Stimulated activated CD8-positive, alpha-beta memory T cell treated with anti-CD3 and anti-CD28 coated beads, Interleukin-4, amount 100 ng/mL, for 24 hours (primary cell): ENCODE measurements around the gene ANK3.

Experiments
- DNase-seq: peaks from one replicate; pipeline ENCODE4 v3.0.0-alpha.2; 2020; ENCODE audit warnings: low read depth

Gene ANK3

DNA sequence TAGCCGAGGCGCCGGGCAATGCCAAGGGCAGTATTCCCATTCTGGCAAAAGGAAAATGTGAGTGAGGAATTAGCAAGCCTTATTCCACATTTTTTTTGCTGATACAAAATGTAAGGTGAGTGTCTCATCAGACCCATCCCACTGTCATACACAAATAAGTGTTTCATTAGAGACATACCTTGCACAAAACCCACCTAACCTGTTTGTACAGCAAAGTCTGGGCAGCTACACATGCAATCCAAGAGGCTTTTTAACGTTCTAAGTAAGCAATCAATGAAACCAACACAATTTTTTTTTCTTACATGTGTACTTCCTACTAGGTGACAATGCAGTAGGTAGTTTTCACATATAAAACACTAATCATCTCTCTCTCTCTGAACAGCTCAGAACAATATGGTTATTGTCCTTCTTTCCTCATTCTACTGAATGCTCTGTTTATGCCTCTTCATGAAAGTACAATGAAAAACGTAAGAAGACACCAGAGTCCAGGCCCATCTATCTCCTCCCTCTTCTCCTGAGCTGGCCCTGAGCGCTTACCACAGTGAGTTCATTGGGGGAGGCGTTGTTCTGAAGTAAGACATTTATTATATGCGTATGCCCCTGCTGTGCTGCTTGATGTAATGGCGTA is 217.2 kb downstream of the ANK3 start:
- no peak for DNase-seq

DNA sequence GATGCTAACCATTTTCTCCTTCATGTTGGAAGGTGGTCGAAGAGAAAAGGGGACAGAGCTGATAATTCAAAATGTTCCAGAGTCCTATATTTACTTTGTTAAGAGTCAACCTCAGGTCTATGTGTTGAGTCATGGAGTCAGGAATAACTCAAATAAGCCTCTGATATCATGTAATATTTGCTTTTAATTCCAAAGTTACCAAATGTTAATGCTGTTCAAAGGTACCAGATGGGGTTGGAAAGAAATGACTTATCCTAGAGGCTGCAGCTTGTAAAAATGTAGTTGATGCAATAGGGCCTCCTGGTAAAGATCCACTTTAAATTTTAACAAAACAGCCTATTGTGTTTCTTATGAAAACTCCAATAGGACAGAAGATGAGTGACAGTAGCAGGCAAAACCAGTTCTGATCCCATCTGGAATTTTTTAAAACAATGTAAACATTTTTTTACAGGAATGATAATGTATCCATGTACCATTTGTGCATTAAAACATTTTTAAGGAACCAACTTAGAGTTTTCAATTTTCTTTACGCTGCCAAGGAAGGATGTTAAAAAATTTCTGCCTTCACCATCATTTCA is 218.2 kb downstream of the ANK3 start:
- no peak for DNase-seq

DNA sequence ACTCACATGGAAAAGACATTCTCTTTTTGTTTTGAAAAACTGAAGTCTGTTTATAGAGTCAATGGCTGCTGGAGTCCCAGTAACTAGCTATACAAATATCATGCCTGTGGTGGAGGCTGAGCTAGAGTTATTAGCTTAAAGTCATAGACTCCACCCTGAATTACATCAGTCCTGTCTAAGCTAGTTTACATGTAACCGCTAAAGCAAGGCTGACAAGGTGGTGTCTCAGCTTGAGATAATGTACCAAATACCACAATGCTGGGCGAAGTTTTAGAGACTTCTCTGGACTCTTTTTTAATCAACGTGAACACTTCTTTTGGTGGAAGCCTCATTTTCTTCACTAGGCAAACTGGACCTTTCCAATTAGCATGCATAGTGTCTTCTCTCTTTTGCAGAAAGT is 219.4 kb downstream of the ANK3 start:
- DNase-seq = no peak

DNA sequence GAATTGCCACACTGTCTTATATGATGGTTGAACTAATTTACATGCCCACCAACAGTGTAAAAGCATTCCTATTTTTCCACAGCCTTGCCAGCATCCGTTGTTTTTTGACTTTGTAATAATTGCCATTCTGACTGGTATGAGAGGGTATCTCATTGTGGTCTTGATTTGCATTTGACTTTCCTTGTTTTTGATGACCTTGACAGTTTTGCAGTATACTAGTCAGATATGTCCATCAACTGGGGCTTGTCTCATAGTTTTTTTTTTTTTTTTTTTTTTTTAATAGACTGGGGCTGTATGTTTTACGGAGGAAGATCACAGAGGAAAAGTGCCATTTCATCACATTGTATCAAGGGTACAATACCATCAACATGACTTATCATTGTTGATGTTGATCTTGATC is 220.6 kb downstream of the ANK3 start:
- no peak for DNase-seq

DNA sequence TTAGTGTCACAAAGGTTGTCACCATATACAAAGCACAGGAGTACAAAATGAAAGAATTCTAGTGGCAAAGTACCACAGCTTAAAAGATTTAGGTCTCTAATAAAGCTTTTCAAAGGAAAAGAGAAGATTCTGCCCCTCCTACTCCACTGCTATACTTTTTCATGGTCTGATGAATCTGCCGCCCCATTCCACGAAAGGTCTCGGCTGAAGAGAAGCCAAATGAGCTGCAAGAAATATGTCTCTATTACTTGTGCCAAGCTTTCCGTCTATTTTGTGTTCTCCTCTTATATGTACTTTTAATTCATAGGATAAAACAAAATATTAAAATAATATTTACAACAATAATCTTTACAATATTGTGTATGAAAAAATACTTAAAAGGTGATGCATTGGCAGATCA is 222.6 kb downstream of the ANK3 start:
- no peak for DNase-seq

DNA sequence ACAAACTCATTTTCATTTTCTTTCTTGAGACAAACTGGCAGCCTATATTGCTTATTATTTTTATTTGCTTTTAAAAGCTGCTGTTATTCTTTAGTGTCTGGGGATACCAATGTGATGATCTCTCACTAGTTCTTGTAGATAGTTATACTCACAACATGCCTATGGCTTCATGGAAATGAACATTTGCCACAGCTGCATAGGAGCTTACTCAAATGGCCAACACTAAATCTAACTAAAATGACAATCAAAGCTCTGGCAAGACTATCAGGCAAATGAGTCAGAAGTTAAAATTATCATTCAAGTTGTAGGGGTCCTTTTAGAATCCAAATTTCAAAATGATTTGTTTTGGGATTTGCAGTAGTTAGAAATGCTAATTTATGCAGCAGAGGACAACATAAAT is 225.9 kb downstream of the ANK3 start:
- no peak for DNase-seq

DNA sequence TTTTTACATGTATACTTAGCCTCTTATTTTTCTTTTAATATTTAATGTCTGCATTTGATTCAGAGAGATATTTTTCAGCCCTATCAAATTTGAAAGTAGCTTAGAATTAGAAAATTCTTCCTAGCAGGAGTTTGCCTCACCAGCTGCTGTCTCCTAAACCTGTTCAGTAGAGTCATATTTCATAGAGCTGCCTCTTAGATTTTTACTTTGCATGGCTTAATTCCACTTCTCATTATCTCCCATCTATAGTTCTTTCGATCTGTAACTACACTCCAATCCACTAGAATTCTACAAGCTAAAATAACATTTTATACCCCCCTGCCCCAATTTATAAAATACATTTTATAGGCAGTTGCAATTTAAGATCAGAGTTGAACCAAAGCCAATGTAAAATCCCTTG is 227.0 kb downstream of the ANK3 start:
- DNase-seq = no peak

DNA sequence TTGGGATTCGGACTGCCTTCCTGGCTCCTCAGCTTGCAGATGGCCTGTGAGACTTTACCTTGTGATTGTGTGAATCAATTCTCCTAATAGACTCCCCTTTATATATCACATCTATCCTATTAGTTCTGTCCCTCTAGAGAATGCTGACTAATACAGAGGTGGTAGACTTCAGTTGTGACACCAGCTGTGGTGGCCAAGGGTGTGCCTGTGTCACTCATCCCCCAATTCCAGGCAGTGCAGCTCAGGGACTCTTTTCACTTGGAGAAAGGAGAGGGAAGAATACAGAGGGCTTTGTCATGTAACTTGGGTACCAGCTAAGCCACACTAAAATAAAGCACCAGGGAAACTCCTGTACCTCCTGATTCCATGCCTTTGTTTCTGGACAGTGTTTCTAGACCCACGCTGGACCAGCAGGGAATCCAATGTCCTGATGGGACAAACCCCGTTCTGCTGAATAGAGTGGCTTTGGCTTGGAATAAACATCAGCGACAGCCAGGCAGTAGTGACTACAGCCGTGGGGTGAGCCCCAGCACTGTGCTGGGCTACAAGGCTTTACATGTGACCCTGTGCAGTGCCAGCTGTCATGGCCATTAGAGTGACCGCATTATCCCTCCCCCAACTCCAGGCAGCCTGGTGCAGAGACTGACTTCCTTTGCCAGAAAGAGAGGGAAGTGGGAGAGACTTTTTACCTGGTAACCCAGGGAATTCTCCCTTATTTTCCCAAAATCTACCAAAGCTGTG is 233.6 kb downstream of the ANK3 start:
- no peak for DNase-seq

DNA sequence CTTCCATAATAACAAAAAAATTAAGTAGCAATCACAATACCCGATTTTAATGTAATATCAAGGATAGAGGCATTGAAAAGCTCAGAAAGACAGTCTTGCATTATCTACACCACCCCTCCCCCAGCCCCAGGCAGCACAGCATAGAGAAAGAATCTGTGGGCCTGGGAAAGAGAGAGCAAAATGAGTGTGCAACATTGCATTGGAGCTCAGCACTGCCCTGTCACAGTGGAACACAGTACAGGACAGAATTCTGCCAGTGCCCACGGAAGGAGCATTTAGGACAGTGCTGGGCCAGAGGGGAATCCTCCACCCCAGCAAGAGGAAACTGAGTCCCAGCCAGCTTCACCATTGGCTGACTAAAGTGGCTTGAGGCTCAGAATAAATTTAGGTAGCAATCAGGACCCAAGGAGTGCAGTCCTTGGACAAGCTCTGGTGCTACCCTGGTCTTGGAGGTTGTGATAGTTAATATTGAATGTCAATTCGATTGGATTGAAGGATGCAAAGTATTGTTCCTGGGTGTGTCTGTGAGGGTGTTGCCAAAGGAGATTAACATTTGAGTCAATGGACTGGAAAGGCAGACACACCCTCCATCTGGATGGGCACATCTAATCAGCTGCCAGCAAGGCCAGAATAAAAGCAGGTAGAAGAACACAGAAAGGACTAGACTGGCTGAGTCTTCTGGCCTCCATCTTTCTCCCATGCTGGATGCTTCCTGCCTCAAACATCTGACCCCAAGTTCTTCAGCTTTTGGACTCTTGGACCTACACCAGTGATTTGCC is 234.4 kb downstream of the ANK3 start:
- no peak for DNase-seq

DNA sequence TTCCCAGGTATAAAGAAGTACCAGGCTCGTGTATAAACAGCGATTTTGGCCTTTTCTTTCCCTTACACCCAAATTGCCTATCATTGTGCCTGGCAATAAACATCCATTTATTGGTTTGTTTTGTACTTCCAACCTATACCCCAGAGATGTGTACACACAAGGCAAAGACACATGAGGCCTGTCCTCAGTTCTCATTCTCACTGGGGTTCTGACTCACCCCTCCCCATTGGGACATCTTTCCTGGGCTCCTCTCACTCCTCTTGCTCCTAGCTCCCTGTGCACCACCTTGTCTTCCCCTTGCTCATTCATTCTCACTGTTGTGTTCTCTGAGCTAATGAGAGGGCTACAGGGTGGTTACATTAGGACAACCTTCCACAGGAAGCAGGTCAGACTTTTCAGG is 240.7 kb downstream of the ANK3 start:
- DNase-seq = no peak

DNA sequence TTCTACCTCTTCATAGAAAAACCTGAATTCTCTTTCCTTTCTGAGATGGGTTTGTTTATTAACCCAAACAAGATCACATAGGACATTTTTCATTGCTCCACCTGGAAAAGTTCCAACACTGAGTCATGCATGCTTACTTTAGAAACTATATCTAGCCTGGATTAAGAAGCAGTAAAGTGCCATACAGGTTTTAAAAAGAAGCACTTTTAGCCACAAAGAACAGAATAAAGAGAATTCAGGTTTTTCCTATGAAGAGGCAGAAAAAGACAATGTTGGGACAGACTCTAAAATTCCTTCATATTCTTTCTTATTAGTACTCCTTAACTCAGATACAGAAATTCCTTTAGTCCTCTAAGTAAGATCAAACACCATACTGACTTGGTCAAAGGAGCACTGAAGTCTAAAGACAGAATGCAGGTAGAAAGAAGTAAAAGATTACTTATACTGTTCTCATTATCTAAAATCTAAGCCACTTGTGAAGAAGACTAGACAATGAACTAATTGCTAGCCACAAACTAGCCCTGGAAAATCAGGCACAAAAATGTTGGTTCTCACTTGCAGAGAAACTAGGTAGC is 241.3 kb downstream of the ANK3 start:
- DNase-seq = no peak

DNA sequence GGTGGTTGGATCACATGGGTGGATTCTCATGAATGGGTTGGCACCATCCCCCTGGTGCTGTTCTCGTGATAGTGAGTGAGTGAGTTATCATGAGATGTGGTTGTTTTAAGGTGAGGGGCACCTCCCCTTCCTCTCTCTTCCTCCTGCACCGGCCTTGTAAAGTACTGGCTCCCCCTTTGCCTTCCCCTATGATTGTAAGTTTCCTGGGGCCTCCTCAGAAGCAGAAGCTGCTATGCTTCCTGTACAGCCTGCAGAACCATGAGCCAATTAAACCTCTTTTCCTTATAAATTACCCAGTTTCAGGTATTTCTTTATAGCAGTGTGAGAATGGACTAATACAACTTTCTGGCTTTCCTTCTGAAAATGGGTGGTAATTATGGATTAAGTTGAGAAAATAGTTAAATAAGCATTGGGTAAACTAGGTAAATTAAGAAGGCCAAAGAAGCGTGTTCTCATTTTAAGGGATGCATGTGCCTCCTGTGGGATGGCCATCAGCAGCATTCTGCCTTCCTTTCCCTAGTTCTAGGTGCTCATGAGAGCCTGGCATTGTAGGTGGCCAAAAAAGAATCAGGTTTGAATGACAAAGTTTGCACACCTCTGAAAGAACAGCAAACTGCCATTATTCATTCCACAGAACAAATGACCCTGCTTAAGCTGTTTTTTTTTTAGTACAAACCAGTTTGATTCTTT is 242.0 kb downstream of the ANK3 start:
- DNase-seq = no peak

DNA sequence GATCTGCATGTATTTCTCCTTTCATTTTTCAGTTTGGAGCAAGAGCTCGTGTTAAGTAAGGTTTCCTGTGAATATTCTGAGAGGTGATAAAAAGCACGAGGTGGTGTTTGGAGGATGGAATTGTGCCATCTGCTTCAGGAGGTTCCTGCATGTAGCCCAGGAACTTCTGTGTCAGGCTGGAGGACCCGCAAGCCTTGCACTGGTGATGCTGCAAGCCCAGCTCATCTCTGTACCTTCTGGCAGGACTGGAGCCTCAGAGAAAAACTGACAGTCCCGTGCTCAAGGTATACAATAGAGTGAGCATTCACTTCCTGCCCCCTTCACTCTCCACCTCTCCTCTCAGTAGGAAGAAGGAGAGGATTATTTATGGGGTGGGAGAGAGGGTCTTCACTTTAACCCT is 242.7 kb downstream of the ANK3 start:
- DNase-seq = no peak

DNA sequence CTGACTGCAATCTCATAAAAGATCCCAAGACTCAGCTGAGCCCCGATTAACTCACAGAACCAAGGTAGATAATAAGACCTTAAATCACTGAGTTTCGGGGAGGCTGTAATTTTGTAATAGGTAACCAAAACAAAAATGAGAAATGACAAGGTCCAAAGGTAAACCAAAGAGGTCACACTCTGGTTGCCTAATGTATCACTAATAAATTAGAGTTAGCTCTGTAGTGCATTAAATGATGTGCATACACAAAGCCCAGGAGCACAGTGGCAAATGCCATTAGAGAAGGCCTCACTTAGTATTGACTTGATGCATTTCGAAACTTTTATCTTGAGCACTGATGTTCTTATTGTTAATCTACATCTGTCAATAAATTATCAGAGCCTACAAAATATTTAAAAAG is 245.6 kb downstream of the ANK3 start:
- no peak for DNase-seq

DNA sequence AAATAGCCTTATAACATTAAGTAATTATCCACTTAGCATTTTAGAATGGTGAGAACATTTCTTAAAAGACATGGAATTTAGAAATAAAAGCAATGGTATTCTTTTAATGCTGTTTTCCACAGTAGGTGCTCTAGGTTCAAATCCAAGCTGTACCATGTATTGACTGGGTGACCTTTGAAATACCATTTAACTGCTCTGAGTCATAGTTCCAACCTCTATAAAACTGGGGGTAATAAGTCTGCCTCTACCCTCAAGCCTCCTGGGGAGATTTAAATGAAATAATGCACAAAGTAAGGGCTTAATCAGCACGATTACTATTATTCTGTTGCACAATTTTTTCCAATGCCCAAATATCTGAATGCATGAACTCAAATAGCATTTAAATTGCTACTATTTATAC is 246.9 kb downstream of the ANK3 start:
- DNase-seq = no peak

DNA sequence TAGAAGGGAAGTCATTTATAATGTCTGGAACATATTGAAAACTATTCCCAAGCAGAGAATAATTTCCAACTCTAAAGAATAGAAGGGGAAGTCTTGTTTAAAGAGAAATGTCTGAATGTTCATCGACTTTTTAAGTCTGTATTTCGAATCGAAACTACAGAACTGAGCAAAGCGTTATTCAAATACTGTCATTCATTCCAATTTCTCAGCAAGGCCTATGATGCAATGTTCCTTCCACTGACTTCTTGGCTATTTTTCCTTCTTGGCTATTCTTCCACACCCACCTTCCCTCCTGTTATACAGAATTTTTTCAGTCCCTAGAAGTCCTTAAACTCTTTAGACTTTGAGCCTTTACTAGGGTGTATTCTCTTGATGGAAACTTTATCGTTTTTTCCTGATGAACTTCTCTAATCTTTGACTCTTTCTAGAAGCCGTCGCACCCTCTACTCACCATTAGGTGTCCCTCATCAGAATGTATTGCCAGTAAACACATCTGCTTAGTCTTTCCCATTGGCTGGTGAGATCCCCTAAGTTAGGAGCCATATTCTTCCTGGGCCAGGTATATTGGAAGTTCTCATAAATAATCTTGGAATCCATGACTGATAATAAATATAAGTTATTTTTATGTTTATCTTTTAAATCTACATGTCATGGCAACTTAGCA is 247.6 kb downstream of the ANK3 start:
- DNase-seq = no peak

DNA sequence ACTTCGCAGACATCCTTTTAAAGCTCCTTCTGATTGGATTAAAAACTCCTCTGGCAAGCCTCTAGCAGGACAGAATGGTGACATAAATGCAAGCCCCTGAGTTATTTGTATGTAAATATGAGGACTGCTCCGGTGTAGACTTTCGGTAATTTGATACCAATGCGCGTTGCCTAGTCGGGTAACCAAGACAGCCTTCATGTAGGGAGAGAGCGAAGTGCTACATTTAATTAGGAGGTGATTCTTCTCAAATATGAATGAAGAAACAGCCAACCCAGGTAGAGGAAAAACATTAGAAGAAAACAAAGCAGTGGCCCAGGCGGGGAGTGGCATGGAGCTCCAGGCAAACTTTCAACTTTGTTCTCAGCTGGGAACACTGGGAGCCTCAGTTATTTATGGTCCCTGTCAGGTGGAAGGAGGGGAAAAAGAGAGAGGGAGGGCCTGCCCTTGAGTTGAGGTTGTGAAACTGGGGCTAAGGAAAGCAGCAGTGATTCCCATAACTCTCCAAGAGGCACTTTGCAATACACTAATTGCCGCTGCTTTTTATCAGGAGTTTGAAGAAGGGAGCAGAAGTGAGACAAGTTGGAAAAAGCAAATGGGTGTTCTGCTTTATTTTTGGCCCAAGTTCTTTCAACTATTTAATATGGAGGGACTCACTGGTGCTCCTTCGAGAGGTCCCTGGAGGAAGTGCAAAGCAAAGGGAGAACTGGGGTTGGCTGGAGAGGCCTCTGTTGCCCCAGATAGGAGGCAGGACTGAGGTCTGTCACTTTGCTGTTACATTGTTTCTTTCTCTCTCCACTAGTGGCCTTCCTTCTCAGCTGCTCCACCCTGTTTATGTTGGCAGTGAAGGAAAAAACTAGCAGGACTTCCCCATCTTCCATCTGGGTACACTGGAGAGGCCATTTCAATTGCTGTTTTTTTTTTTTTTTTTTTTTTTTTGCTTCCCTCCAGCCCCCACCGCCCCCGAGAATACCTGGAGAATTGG is 248.7 kb downstream of the ANK3 start:
- DNase-seq = no peak

DNA sequence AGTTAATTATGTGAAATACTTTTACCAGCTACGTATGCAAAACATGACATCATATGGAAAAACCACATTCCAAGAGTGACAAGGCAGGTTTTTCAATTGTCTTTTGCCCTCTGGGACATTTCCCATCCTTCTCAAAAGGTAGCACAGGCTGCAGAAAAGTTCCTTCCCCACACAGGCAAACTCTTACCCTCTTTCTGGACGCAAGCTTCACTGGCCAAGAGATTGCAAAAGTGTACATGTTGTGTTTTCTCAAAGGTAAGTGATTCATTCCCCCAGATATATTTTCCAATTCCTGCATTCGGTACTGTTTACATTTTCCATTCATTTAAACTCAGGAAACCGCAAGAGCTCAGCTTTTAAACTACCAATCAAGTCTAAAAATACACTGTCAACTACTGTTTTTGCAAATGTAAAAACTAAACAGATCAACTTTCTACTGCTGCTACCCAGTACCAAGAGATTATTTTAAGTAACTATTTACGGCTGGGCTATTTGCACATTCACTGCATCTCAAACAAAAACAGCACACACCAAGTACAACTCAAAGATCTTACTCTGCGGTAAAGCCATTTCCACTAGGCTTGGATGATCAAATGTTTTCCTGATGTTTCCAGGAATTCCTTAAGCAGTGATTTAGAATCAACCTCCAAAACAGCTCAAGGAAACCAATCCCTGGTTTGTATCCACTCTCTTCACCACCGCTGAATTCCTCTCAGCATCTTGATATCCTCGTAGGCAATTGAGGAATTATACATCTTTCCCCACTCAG is 249.7 kb downstream of the ANK3 start:
- no peak for DNase-seq

DNA sequence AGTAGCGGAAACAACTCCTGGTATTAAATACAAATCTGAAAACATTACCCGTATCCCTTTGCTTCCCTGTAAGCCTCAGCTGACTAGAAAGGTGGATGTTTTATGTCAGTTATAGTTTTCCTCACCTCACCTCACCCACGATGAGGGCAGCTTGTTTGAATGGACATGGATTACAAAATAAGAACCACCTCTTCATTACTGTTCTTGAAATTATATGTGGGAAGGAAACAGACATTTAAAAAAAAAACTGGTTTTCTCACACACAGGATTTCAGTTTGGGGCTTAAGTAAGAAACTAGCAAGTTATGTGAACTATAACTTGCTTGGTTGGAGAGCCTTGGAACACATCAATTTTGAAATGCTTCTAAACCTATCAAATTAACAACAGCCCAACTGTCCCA is 250.4 kb downstream of the ANK3 start:
- no peak for DNase-seq
